B cell (primary cell): ENCODE results near the gene HOXD3. TPM values are rescaled to one million over a fixed set of nuclear protein-coding genes. Genes with fewer than 3 reads are reported as not detected.

Experiments used
- ATAC-seq: fragments of 200-7000 bp; cut with Tn5 transposase; one replicate; pipeline ENCODE4 v1.10.0; 2021; ENCODE audit warnings: low read depth, mild to moderate bottlenecking, moderate number of reproducible peaks, moderate library complexity
- CTCF ChIA-PET: fragments of 350-600 bp; sonication (Branson Sonifier 250); formaldehyde crosslinking; loops from one replicate; lab custom pipeline; 2021; ENCODE audit warnings: antibody characterized with exemption, inconsistent platforms; lab: Charles Lee
- POLR2A ChIA-PET: fragments of 350-600 bp; sonication (Branson Sonifier 250); formaldehyde crosslinking; loops from one replicate; lab custom pipeline; 2021; ENCODE audit warnings: antibody characterized with exemption; lab: Charles Lee
- DNase-seq: peaks from one replicate; pipeline ENCODE4 v3.0.0; 2013
- H2AFZ ChIP-seq: 2 replicates; pipeline ENCODE4 v1.6.1; 2012; ENCODE audit warnings: mild to moderate bottlenecking, low read depth, low read length; ENCODE audit not compliant: insufficient read depth, poor library complexity, severe bottlenecking
- H3K27ac ChIP-seq, 2 donors: 1 replicate in 1 of 2; 2 replicates in 1 of 2; pipeline ENCODE4 v1.5.1; 2012 to 2013; ENCODE audit warnings: low read length in 2 of 2, mild to moderate bottlenecking in 2 of 2, moderate library complexity in 1 of 2
- H3K27me3 ChIP-seq, 4 experiments: fragments of 200-600 bp in 1 of 4; sonication (generic) in 1 of 4; replicated peaks in 1 of 4; 1 replicate in 2 of 4; 2 replicates in 2 of 4; pipeline versions ENCODE4 v1.6.1 to v1.7.0; 2013 to 2016; ENCODE audit warnings: low read length in 3 of 4, mild to moderate bottlenecking in 2 of 4, mixed read lengths in 1 of 4, moderate library complexity in 1 of 4; ENCODE audit not compliant: insufficient read depth in 4 of 4, control insufficient read depth in 3 of 4; ENCODE audit errors: control extremely low read depth in 1 of 4
- H3K36me3 ChIP-seq, 2 experiments: replicated peaks in 1 of 2; 1 replicate in 1 of 2; 2 replicates in 1 of 2; pipeline versions ENCODE4 v1.6.1 to v1.7.1; 2013; ENCODE audit warnings: low read length in 1 of 2; ENCODE audit not compliant: insufficient read depth in 2 of 2, control insufficient read depth in 1 of 2; ENCODE audit errors: control extremely low read depth in 1 of 2, extremely low read depth in 1 of 2
- H3K4me1 ChIP-seq, 2 donors: fragments of 200-600 bp in 1 of 2; sonication (generic) in 1 of 2; 1 replicate in 1 of 2; 2 replicates in 1 of 2; pipeline versions ENCODE4 v1.5.1 to v1.6.1; 2013 to 2017; ENCODE audit warnings: low read length in 2 of 2; ENCODE audit not compliant: control insufficient read depth in 2 of 2, insufficient read depth in 2 of 2
- H3K4me2 ChIP-seq: replicated peaks from 2 replicates; pipeline ENCODE3; 2012; ENCODE audit warnings: mild to moderate bottlenecking, low read depth, low read length; ENCODE audit not compliant: poor library complexity, severe bottlenecking
- H3K4me3 ChIP-seq, 5 experiments: fragments of 200-600 bp in 1 of 5; sonication (generic) in 1 of 5; 1 replicate in 3 of 5; 2 replicates in 2 of 5; pipeline versions ENCODE4 v1.5.1 to v1.7.0; 2011 to 2016; ENCODE audit warnings: low read length in 4 of 5, mild to moderate bottlenecking in 4 of 5, low read depth in 2 of 5, control low read depth in 1 of 5, moderate library complexity in 1 of 5; ENCODE audit not compliant: insufficient read depth in 1 of 5; ENCODE audit errors: control extremely low read depth in 1 of 5, extremely low read depth in 1 of 5
- H3K79me2 ChIP-seq: fragments of 200-600 bp; sonication (generic); one replicate; pipeline ENCODE4 v1.6.0; 2016; ENCODE audit warnings: low read length; ENCODE audit not compliant: control insufficient read depth, insufficient read depth
- H3K9ac ChIP-seq: fragments of 200-600 bp; sonication (generic); 2 replicates; pipeline ENCODE4 v1.6.1; 2017; ENCODE audit warnings: mild to moderate bottlenecking, low read length, moderate library complexity
- H3K9me3 ChIP-seq, 3 donors: one replicate each; pipeline versions ENCODE4 v1.6.1 to v1.7.1; 2013; ENCODE audit warnings: low read length in 2 of 3; ENCODE audit not compliant: control insufficient read depth in 2 of 3, insufficient read depth in 1 of 3; ENCODE audit errors: control extremely low read depth in 1 of 3
- H4K20me1 ChIP-seq: 2 replicates; pipeline ENCODE4 v1.6.0; 2012; ENCODE audit warnings: mild to moderate bottlenecking, low read length; ENCODE audit not compliant: insufficient read depth, control insufficient read depth, poor library complexity, severe bottlenecking
- H3K27ac Mint-ChIP-seq: one replicate; pipeline ENCODE4 v1.8.0; 2021; ENCODE audit warnings: mixed read lengths
- H3K27me3 Mint-ChIP-seq: one replicate; pipeline ENCODE4 v1.8.0; 2021; ENCODE audit warnings: mixed read lengths
- H3K4me1 Mint-ChIP-seq: one replicate; pipeline ENCODE4 v1.8.0; 2021; ENCODE audit warnings: mixed read lengths
- H3K4me3 Mint-ChIP-seq: one replicate; pipeline ENCODE4 v1.8.0; 2021; ENCODE audit warnings: mixed read lengths
- H3K9me3 Mint-ChIP-seq: one replicate; pipeline ENCODE4 v1.8.0; 2022; ENCODE audit warnings: mixed read lengths; ENCODE audit not compliant: insufficient read depth
- EZH2 ChIP-seq: IDR thresholded peaks from 2 replicates; pipeline ENCODE4 v1.6.1; 2012; ENCODE audit warnings: borderline replicate concordance, low read depth, mild to moderate bottlenecking, moderate library complexity, low read length; ENCODE audit not compliant: insufficient read depth, poor library complexity, severe bottlenecking
- WGBS: methylation state at CpG from one replicate; pipeline ENCODE4 v1.1.5; 2013; ENCODE audit warnings: missing lambda C conversion rate; ENCODE audit not compliant: insufficient coverage; 5-methylcytosine and 5-hydroxymethylcytosine counted together
- intact Hi-C: fragments of 100-400 bp; cut with micrococcal nuclease; formaldehyde crosslinking; loops from one replicate; pipeline ENCODE4 v1.10.0; 2022
- polyA plus RNA-seq: library from polyadenylated mRNA; depleted of rRNA; stranded (reverse); fragments of >200 nt; gene quantifications from 2 replicates; pipeline ENCODE4 v1.2.3, GENCODE V29; 2012
- total RNA-seq, 2 donors: library from RNA; stranded (reverse); fragments of 120-200 nt in 1 of 2; gene quantifications; 1 replicate in 1 of 2; 2 replicates in 1 of 2; pipeline versions ENCODE4 v1.2.3 to v1.2.4, GENCODE V29; 2013 to 2022
- TF ChIP-seq, protein P1 (sequence below): fragments of 200-600 bp; IDR thresholded peaks from one replicate; pipeline ENCODE4 v1.8.0; 2022; ENCODE audit warnings: antibody characterized with exemption, mild to moderate bottlenecking

HOXD3 gene
- total and polyA plus RNA-seq, 2 donors (not counting 1 experiment from before 2014, with no cell fraction given), result not detected

DNA sequence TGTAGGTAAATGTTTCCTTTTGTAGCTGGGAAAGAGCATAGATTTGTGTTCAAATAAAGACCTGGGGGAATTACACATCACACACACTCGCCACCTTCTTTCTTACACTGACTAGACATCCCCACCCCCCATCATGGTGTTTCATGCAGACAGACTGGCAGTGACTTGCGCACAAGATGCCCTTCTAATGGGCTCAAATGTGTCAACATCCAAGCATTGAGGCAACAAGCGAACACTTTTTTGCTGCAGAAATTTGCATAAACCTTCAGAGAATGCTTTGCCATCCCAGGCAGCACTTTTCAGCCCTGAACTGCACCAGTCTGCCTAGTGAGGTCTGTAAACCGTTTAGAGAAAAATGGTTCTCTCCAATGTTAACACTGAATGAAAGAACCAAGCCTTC lies 23.1 kb upstream of the HOXD3 start:
- H3K27ac ChIP-seq, result no peak overlapping the region
- CTCF ChIA-PET, result interaction anchor here (3.1 to 3.3 kb wide), 2 partner anchors 14 to 321 kb away, joined by 12 to 15 read pairs; no protein-coding TSS in a partner anchor
- DNase-seq (no peak), ATAC-seq (no peak)
- no peak overlapping the region for H2AFZ ChIP-seq
- no peaks in the 10 kb centered on the region for H3K36me3 ChIP-seq
- H3K4me2 ChIP-seq, result no peak overlapping the region
- H3K4me1 ChIP-seq, result peaks cover 24 to 52% of the 10 kb centered on the region in 2 donors
- peaks cover 0 to 21% (median under 1%) of the 10 kb centered on the region in 3 donors for H3K9me3 ChIP-seq
- Mint-ChIP-seq H3K27me3 (peaks cover 74% of the 10 kb centered on the region), H3K9me3 (no peaks in the 10 kb centered on the region), H3K4me3 (no peak overlapping the region), H3K27ac (no peak overlapping the region), H3K4me1 (peaks cover 27% of the 10 kb centered on the region)
- H3K4me3 ChIP-seq, result no peak overlapping the region
- no peak for TF ChIP-seq EZH2
- TF ChIP-seq, protein P1, sequence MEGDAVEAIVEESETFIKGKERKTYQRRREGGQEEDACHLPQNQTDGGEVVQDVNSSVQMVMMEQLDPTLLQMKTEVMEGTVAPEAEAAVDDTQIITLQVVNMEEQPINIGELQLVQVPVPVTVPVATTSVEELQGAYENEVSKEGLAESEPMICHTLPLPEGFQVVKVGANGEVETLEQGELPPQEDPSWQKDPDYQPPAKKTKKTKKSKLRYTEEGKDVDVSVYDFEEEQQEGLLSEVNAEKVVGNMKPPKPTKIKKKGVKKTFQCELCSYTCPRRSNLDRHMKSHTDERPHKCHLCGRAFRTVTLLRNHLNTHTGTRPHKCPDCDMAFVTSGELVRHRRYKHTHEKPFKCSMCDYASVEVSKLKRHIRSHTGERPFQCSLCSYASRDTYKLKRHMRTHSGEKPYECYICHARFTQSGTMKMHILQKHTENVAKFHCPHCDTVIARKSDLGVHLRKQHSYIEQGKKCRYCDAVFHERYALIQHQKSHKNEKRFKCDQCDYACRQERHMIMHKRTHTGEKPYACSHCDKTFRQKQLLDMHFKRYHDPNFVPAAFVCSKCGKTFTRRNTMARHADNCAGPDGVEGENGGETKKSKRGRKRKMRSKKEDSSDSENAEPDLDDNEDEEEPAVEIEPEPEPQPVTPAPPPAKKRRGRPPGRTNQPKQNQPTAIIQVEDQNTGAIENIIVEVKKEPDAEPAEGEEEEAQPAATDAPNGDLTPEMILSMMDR, result no peak
- H4K20me1 ChIP-seq, result no peaks in the 10 kb centered on the region
- no peak overlapping the region for H3K9ac ChIP-seq
- no peaks in the 10 kb centered on the region for H3K79me2 ChIP-seq
- 63% methylated on average over 2 of the region's 4 CpGs for WGBS
- intact Hi-C loops, result loop anchor here (5.0 kb wide), 1 partner anchor 57 kb away; no protein-coding TSS in a partner anchor
- POLR2A ChIA-PET, result no interaction called here
- H3K27me3 ChIP-seq, result peaks cover 0 to 84% (median 81%) of the 10 kb centered on the region in 4 experiments

DNA sequence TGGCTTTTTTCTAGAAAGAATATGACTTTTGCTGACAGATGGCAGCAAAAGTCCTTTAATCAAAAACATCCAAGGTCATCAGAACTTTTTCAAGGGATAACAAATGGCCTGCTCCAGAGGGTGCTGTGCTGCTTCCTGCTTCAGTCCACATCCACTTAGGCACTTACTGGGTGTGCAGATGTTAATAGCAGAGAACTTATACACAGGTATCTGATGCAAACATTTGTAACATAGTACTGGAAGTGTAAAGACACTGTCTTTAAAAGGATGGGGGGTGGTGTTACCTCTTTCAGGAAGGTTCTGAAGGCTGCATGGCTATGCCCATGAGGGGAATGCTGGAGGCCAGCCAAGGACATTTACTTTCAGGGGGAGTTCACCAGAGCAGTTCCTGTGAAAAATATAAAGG lies 22.1 kb upstream of the HOXD3 start:
- TF ChIP-seq, protein P1, result no peak
- no peak for TF ChIP-seq EZH2
- DNase-seq (no peak), ATAC-seq (no peak)
- CTCF ChIA-PET, result no interaction called here
- Histone ChIP-seq H3K36me3 (no peaks in the 10 kb centered on the region), H3K9me3 (peaks cover 0 to 22% (median 6%) of the 10 kb centered on the region in 3 donors), H3K4me1 (peaks cover 21 to 51% of the 10 kb centered on the region in 2 donors), H3K4me3 (no peak overlapping the region), H4K20me1 (no peaks in the 10 kb centered on the region), H3K27me3 (peaks cover 0 to 88% (median 84%) of the 10 kb centered on the region in 4 experiments), H3K4me2 (no peak overlapping the region), H3K27ac (no peak overlapping the region), H2AFZ (no peak overlapping the region), H3K79me2 (no peaks in the 10 kb centered on the region), H3K9ac (no peak overlapping the region)
- intact Hi-C loops, result no loop called here
- POLR2A ChIA-PET, result no interaction called here
- H3K9me3 Mint-ChIP-seq, result no peaks in the 10 kb centered on the region
- peak overlapping the region; percentile 15 for H3K27ac Mint-ChIP-seq
- H3K4me1 Mint-ChIP-seq, result peaks cover 33% of the 10 kb centered on the region
- no peak overlapping the region for H3K4me3 Mint-ChIP-seq
- H3K27me3 Mint-ChIP-seq, result peaks cover 84% of the 10 kb centered on the region
